ENCODE measurements around the gene MFAP4. TPM values are rescaled to one million over a fixed set of nuclear protein-coding genes. Genes with fewer than 3 reads are reported as not detected.

The MFAP4 gene
- polyA plus RNA-seq, 1 experiment = 122 TPM

- POLR2A ChIA-PET = no interaction called here
- no peaks in the 10 kb centered on the region for H3K9me3 ChIP-seq (ENCODE audit: control insufficient read depth, insufficient read depth, low read length)
- CTCF ChIA-PET = no interaction called here
- DNase-seq (ENCODE audit: low read depth, low spot score) = no peak
- no peak overlapping the region for H3K27ac ChIP-seq (ENCODE audit: low read depth, low read length)
- H3K4me3 ChIP-seq (ENCODE audit: low read depth, low read length) = no peak overlapping the region
- H3K27me3 ChIP-seq (ENCODE audit: control insufficient read depth, insufficient read depth, low read length) = no peaks in the 10 kb centered on the region
- TF ChIP-seq CTCF (IDR thresholded peaks at IDR 0.05; ENCODE audit: low read depth, low read length) = 0 out of 2 replicates have a peak, but pooled peaks have one; percentile 3
These were observed 31.4 kb upstream of the MFAP4 start for GRCh38 chr17:19418251-19418992.

- Histone ChIP-seq H3K27me3 (ENCODE audit: control insufficient read depth, insufficient read depth, low read length) (no peaks in the 10 kb centered on the region), H3K27ac (ENCODE audit: low read depth, low read length) (no peak overlapping the region), H3K9me3 (ENCODE audit: control insufficient read depth, insufficient read depth, low read length) (no peaks in the 10 kb centered on the region), H3K4me3 (ENCODE audit: low read depth, low read length) (no peak overlapping the region)
- ChIA-PET CTCF (no interaction called here), POLR2A (no interaction called here)
- no peak for DNase-seq (ENCODE audit: low read depth, low spot score)
- TF ChIP-seq CTCF (IDR thresholded peaks at IDR 0.05; ENCODE audit: low read depth, low read length) = no peak
These were observed 30.6 kb upstream of the MFAP4 start for GRCh38 chr17:19417611-19418010.

GRCh38 chr17:19415806-19416775 is 29.1 kb upstream of the MFAP4 start:
- Histone ChIP-seq H3K9me3 (ENCODE audit: control insufficient read depth, insufficient read depth, low read length) (no peaks in the 10 kb centered on the region; the same call in 1 of the 2 replicates), H3K27ac (ENCODE audit: low read depth, low read length) (no peak overlapping the region), H3K4me3 (ENCODE audit: low read depth, low read length) (no peak overlapping the region), H3K27me3 (ENCODE audit: control insufficient read depth, insufficient read depth, low read length) (no peaks in the 10 kb centered on the region)
- no peak for DNase-seq (ENCODE audit: low read depth, low spot score)
- ChIA-PET POLR2A (no interaction called here), CTCF (interaction anchor here (0.6 kb wide), 1 partner anchor 25 kb away, joined by 3 read pairs; no protein-coding TSS in a partner anchor)
- TF ChIP-seq CTCF (IDR thresholded peaks at IDR 0.05; ENCODE audit: low read depth, low read length) = no peak

- ChIA-PET CTCF (interaction anchor here (0.6 kb wide), 1 partner anchor 25 kb away, joined by 3 read pairs; no protein-coding TSS in a partner anchor), POLR2A (no interaction called here)
- TF ChIP-seq CTCF (IDR thresholded peaks at IDR 0.05; ENCODE audit: low read depth, low read length) = no peak
These were observed 28.3 kb upstream of the MFAP4 start for GRCh38 chr17:19415311-19415710.

More at GRCh38 chr17:19415311-19415710, 28.3 kb upstream of the MFAP4 start:
- Histone ChIP-seq H3K27ac (ENCODE audit: low read depth, low read length) (no peak overlapping the region), H3K9me3 (ENCODE audit: control insufficient read depth, insufficient read depth, low read length) (no peaks in the 10 kb centered on the region; the same call in 1 of the 2 replicates), H3K4me3 (ENCODE audit: low read depth, low read length) (no peak overlapping the region), H3K27me3 (ENCODE audit: control insufficient read depth, insufficient read depth, low read length) (no peaks in the 10 kb centered on the region)
- no peak for DNase-seq (ENCODE audit: low read depth, low spot score)

Measured in AG04450 (cell line).